Iris pigment epithelial cell (primary cell): ENCODE measurements around the gene PLET1.
A peak's percentile ranks its signal among the peaks of the same experiment; 100 is the strongest.

Experiments used
- DNase-seq: peaks from one replicate; pipeline ENCODE4 v3.0.0-alpha.2; 2011; ENCODE audit warnings: low read depth

PLET1 gene, protein sequence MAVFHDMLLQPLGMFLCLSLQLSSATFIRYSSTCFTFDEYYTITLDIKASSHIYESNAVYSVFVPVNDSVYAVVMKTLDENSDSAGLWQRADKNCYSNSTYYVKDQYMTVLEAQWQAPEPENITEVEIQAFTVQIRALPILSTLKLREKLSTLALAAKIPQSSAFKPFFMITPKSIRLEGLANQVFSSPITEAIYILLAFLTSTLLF

DNA sequence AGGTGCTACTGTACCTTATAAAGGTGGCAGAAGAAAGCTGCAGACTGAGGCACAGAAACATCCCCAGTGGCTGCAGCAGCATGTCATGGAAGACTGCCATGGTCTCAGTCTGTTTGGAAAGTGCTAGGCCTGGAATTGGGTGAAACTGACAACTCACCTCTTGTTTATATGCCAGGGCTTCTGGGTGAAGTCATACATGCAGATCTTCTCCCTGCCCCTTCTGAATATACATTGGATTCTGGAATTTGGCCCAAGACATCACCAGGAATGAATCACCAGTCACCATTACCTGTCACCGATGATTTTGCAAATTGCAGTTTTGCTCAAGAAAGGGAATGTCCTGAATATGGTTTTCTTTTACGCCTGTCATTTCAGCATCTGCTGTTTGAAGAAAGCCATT is at the start of gene PLET1:
TSS of gene PLET1 (minus strand) at position 371 of the 400 bp plus-strand sequence. CDS start at position 100, 271 bp downstream.
- no peak for DNase-seq

DNA sequence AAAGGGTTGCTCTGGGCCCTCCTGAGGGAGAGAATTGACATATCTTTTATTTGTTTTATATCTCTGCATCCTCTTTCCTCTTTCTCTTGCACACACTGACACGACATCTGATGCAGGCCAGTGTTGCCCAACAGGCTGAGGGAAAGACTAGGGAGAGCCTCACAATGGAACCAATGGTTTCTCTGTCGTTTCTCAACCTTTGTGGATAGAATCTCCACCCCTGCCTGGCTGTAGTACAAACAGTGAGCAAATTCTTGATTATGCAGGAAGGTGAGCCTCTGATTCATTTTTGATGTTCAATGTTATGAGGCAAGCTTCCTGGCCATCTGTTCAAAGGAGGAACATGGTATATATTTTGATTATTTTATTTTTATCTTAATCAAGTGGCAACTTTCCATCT is 49.8 kb upstream of the PLET1 start:
- peak; percentile 91 for DNase-seq

DNA sequence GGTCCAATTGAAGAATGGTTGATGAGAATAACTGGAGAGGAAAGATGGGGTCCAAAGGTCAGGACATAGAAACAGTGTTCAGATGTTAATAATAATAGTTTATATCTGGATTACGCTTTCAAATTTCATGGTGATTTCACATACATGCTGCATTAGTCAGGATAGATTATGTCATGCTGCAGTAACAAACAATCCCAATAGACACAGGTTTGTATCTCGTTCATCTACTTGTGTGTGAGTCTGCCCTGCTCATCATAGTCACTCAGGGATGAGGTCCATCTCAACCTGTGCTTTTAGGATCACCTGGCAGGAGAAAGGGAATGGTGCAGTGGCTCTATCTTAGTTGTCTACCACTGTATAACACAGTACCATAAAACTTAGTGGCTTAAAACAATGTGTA is 48.0 kb upstream of the PLET1 start:
- no peak for DNase-seq

DNA sequence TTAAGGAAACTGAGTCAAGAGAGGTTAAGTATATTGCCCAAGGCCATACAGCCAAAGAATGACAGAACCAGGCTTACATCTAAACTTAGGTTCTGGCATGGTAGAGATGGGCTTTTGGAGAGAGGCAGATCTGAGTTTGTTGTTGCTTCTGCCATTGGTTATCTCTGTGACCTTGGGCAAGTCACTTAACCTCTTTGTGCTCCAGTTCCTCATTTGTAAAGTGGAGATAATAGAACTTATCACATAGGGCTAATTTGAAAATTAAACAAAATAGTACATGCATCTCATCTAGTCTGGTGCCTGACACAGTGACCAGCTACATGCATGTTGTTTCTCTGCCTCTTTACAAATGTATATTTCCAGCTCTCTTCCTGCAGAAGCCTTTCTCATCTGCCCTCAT is 47.0 kb upstream of the PLET1 start:
- no peak for DNase-seq

DNA sequence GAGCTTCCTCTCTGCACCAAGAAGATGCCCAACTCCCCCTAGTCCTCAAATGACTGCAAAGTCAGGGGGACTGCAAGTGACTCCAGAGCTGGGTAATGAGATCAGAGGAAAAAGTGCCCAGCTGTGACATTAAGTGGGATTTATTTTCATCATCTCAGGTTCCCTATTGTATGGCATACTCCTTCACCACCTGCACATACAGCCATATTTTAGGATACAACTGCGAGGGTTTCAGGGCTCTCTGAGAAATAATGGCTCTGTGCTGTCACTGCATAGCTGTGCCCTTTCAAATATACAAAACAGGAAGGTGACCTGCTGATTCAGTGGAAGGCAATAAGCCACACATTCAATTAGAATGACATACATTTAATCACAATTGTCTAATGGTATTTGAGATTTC is 45.6 kb upstream of the PLET1 start:
- no peak for DNase-seq

DNA sequence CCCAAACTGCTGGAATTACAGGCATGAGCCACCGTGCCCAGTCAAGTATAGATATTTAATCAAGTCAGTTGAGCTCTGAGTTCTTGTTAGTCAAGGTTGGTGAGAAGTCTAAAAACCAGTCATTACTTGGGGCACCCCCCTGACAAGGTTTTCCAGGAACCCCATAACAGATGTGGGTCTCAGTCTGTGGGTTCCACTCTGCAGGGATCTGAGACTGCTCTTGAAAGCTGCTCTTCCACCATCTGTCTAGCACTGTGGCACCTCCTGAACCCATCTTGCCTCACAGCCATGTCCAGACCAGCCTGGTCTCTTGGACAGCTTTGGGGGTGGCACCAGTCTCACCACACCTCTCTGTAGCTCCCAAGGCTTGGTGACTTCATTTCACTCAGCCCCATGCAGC is 44.3 kb upstream of the PLET1 start:
- no peak for DNase-seq

DNA sequence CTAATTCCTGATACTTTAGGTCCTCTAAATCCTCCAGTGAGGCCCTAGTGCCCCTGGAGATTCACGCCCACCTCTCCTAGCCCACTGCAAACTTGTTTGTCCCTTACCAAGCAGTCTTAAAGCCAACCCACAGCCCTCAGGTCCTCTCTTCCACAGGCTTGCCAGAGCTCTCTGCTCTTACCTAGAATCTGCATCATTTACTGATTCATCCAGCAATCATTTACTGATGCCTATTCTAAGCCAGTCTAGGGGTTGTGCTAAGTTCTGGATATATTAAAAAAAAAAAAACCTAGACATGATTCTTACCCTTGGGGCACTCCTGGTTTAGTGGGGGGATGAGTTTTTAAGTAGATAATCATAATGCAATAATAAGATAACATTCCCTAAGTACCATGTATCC is 43.0 kb upstream of the PLET1 start:
- no peak for DNase-seq

DNA sequence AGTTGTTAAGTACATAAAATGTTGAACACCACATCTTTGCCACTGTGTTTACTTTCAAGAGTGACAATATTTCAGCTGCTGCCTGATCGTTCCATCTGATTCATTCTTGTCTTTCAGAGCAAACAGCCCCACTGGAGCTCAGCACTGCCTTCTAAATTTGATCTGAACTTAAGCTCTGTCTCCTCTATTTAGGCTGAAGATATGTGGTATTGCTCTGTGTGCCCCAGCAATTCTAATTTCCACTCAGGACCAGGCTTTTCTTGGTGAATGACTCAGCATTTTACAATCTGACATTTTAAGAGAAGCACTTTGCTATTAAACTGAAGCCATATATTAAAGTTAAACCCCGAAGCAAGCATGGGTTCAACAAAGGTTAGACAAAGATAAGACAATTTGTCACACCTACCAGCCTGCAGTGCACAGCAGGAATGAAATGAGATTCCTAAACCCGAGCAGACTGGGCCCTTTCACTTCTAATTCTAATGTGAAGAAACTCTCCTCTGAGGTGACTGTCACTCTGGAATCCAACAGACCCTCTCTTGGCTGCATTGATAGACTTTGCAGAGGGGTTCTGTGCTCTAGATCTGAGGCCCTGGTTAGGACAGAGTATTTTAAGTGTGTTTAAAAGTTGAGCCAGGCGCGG is 41.7 kb upstream of the PLET1 start:
- no peak for DNase-seq

DNA sequence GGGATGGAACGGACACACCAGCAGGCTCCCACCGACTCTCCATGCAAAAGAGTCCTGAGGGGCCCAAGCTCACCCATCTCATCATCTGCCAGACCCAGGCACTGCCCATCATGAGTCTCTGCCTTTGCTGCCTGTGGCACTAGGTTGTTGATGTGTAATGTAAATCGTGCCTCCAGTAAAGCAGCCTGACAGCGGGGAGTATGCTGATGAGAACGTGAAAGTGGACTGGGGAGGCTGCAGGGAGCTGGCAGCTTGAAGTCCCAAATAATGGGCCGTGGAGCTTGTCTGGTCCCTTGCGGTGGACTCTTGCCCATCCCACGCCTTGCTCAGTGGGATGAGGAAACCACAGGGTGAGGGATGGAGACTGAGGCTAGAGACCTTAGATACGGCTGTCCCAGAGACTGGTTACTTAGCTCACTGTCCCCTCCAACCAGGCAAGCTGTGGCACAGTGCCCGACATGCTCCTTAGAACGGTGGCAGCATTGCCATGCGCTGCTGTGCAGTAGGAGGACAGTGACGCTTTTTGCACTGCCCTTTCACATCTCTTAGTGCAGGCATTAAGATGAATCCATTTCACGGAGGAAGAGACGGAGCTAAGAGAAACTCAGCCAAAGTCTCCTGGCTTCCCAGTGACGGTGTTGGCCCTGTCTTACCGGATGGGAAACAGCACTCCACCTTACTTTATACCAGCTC is 39.6 kb upstream of the PLET1 start:
- DNase-seq: no peak

DNA sequence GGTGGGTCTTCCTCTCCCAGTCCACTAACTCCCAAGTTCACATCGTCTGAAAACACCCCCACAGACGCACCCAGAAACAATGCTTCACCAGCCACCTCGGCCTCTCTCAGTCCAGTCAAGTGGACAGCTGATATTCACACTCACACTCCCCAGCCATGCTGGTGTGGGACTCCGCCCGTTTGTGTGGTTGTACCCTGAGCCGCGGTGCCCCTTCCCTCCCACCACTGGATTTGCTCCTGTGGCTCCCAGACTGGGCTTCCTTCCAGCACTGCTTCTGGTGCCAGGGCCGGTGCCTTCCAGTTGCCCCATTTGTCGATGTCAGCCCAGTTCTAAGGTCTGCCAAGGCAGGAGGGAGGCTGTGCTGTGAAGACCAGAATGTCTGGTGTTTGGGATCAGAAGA is 37.9 kb upstream of the PLET1 start:
- DNase-seq: no peak

DNA sequence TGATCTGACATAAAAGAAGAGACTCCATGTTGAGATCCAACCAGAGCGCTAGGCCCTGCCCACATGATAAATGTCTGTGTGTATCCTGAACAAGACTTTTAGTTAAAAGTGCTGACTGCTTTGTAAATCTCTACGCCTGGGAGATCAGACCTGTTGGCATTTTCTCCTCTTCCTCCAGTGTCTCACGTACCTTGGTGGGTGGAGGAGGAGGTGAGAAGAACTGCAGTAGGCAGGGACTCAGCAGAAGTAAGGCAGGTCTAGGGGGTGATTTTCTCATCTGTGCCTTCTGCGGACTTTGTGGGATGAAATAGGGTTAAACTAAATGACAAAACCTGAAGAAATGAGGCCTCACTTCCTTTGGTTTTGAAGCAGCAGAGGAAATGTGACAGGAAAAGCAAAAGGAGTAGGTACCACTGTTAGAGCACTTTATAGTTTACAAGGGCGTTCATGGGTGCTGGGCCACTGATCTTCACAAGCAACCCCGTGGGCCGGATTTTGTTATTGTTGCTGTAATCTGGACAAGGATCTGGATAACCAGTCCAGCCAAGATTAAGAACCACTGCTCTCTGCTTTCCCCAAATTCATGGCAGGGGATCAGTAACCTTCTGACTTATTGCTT is 36.7 kb upstream of the PLET1 start:
- no peak for DNase-seq

DNA sequence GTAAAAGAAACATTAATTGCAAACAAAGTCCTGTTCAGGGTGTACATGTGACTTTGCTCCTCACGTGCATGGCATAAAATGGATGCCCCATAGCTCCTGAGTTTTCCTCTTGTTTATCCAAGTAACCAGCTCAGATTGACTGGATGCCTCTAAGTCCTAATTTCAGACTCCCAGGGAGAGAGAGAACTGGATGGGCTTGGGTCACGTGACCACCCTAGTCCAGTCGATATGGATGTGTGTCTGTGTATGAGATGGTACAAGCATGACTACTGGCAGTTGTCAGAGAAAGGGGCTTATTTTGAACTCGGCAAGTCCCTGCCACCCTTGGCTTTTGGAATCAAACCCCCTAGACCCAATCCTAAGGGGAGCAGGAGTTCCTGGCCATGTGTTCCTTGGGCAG is 35.4 kb upstream of the PLET1 start:
- no peak for DNase-seq

DNA sequence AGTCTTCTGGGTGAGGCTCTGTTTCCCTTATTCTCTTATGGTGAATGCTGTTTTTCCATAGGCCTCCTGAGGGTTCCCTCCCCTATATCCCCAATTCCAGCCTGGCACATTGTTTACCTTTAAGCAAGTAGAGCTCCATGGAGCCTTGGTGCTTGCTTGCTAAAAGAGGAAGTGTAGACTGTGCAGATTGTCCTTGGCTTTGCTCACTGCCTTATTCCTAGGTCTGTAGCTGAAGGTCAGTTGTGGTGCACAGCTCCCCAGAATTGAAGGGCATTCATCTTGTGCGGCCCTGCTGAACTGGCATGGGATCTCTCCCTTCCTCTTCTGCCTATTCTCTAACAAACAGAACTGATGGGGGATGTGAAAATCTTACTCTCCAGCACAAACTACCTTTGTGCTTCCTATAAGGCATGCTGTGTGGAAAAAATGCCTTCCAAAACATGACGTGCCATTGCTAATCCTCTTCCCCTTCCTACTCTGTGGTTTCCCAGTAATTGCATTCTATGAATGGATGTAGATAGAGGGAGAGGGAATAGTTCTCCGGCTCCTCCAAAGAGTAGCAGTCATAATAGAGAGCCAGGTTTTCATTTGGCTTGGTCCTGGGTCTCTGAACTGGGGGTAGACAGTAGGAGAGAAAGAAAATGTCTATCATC is 34.2 kb upstream of the PLET1 start:
- no peak for DNase-seq

DNA sequence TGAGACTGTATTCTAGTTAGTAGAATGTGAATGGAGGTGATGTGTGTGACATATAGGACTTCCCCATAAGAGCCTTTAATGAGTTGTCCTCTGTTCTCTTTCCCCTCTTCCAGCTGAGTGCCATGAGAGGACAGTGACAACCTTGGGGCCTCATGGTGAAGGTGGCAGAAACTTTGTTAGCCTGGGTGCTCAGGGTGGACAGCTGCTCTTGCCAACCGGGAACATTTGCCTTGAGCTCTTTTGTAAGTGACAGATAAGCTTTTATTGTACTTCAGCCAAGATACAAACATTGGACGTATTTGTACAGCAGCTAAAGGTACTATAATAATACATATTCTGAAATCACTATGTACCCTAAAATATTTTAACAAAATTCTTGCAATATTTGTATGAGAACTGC is 33.0 kb upstream of the PLET1 start:
- DNase-seq: peak; percentile 21

DNA sequence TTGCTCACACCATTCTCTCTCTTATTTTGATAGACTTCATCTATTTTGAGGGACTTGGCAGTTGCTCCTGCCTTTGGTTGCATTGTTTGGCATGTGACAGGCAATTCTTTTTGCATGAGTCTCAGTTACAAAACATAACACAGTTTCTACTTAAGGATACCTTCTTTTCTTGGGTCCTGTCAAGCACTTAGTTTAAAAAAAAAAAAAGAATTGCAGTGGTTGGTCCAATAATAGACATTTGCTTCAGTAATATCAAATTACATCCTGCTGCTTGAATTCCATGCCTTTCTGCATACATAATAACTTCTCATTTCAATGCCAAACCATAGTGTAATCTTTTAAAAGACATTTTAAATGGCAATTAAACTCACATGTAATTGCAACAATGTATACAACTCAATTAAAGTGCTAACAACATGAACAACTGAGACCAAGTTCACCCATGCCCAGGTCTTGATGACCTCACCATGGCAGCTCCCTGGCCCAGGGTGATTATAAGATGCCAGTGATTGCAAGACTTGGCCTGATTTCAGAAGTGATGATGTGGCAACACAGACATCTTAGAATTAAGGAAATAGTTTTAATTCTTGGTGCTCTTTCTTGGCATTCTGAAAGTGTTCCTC is 32.2 kb upstream of the PLET1 start:
- DNase-seq: peak; percentile 96

DNA sequence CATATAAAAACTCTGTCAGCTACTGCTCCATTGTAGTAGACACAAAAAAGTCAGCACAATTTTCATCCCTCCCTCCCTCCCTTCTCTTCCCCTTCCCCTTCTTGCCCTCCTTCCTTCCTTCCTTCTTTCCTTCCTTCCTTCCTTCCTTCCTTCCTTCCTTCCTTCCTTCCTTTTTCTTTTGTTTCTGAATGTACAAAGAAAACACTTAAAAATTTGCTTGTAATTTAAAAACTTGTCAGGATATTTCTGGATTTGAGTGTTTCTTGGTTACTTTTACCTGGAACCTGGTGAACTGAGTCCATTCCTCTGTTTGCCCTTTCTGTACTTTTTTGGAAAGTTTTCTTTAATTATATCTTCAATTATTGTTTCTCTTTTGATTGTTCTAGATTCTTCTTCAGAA is 31.5 kb upstream of the PLET1 start:
- no peak for DNase-seq

DNA sequence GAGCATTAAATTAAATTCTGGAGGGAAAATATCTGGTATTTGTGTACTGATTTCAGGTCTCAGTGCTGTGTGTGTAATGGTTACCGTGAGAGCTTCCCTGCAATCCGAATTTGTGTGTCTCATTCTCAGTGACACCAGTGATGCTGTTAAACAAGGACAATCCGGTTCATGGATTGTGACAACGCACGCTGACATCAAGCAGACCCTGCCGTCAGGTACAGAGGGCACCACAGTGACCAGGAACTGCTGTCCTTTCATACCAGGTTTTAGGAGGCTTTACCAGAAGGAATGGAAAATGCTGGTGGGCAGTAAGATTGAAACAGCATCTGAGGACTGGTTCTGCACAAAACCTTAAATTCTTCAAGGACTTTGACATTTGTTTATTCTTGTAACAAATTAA is 30.5 kb upstream of the PLET1 start:
- no peak for DNase-seq

DNA sequence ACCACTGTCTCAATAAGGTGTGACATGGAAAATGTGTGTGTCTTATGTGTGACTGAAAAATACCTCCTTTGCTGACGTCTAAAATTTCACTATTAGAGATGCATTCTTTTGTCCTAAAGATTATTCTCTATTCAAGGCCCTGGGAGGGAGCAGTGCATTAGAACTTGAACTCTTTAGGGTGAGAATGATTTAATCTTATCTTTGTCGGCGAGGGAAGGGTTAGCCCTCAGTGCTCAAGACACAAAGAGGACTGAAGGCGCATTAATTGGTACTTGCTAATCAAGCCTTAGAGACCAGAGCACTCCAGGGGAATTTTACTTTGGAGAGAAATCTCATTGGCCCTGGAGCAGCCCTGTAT is 29.8 kb upstream of the PLET1 start:
- no peak for DNase-seq

DNA sequence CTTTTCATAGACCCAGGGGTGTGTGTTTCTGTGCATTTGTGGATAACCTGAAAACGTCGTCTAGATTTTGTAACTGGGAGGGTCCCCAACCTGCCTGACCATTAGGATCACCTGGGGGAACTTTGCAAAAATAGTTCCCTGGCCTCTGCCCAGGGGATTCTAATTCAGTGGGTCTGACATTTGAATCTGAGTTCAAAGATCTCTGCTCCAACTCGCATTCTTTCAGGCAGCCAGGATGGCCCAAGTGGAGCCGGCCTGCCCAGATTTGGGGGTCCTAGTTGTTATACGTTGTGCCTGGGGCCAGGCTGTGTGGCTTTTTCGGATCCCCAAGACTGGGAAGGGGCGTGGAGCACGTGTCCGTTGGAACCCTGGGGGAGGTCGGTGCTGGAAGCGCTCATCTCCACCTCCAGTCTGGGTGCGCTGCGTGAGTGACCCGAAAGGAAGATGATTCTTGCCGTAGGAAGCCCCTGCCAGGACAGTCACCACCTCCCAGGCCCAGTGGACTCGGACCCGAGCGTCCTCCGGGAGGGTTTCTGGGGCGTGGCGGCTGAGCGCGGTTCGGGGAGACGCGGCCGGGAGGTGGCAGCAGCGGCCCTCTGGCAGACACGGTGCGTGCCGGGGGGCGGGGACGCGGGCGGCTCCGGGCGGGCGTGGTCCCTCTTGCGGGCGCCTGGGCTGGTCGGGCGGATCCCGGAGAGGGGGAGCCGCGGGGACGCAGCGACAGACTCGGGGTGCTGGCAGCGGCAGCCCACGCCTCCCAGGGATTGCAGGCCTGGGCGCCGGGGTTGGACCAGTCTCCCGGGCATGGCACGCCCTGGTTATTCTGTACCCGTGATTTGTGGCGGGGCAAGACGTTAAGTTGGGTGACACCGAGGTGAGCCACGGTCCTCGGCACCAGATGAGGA is 29.2 kb upstream of the PLET1 start:
- peak; percentile 66 for DNase-seq

DNA sequence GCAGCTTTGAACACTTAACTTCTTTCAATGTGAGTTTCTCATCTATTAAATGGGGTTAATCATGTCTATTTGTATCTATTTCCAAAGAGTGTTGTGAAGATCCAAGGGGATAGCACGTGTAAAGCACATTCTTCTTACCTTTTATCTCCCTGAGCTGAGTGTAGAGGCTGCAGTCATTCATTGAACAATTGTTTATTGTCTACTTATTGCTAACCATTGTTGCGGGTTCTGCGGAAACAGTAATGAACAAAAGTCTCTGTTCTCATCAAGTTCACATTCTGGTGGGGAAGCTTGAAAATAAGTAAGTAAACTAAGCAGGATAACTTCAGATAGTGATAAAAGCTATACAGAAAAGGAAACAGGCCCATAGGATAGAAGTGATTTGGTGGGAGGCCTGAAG is 27.4 kb upstream of the PLET1 start:
- no peak for DNase-seq

DNA sequence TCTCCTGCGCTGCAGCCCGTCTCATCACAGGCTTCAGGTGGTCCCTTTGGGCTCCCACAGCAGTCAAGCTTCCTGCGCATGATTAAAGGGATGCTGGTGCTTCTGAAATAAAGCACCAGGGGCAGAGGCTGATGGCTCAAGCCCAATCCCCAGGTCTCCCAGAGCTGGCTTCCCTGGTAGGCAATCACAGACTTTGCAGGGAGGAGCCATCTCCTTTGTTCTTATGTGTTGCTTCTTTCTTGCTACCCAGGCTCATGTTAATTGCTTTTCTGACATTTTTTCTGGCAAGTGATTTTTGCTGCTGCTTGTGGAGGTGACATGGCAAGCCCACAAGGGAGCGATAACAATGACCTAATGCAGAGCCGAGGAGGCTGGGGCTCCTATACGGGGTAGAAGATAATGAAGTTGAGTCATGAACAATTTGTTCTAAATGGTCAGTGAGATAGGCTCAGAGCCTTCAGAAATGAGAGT is 25.2 kb upstream of the PLET1 start:
- DNase-seq: peak; percentile 76
